KG1 (cell line): ENCODE results near the gene EVI2A.
A peak's percentile ranks its signal among the peaks of the same experiment; 100 is the strongest.
"Not testable (repeated sequence)": the region's sequence is repeated elsewhere in the genome, so short reads cannot be mapped to it uniquely, and the experiment has no call there.

Experiments
- DNase-seq: peaks from one replicate; lab custom pipeline; 2025; lab: John Stamatoyannopoulos, UW

Gene EVI2A

DNA sequence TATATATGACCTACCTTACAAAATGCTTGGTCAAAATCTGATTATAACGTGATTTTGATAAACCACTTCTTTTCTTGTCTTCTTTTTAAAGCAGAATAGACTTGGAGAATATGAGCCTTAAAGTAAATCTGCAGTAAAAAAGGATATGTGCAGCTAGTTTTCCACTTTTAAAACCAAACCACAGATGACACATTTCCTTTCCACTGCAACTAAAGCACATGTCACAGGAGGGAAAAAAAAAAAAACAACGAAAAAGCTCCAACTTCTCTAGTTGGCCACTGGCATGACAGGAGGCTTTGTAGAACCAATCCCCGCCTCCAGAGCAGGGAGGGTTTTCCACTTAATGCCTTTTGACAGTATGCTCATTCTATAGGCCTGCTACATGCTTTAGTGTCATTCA is at the start of gene EVI2A:
Gene EVI2A (minus strand): TSS at position 142 of the 400 bp plus-strand sequence. CDS start 2,609 bp downstream, outside the sequence.
- peak; percentile 78 for DNase-seq

DNA sequence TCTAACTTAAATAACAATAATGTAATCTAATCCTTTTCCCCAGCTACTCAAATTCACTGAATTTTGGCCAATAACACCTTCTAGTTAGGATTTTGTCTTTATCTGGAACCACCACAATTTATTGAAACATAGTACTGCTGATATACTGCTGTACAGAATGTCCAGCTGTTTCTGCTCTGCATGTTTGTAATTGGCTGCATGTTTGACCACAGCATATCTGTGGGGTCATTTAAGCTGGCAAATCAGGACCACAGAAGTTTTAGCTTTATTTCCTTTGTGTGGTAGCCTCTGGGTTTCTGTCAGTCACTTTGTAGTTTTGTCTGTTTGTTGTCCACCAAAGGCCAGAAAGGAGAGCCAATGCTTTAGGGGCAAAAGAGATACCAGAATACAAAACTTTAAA is 47.8 kb upstream of the EVI2A start:
- DNase-seq, result no peak

GRCh38 chr17:31366088-31366487 is 44.7 kb upstream of the EVI2A start:
- no peak for DNase-seq

- no peak for DNase-seq
These were observed 42.6 kb upstream of the EVI2A start for GRCh38 chr17:31364012-31364411.

DNA sequence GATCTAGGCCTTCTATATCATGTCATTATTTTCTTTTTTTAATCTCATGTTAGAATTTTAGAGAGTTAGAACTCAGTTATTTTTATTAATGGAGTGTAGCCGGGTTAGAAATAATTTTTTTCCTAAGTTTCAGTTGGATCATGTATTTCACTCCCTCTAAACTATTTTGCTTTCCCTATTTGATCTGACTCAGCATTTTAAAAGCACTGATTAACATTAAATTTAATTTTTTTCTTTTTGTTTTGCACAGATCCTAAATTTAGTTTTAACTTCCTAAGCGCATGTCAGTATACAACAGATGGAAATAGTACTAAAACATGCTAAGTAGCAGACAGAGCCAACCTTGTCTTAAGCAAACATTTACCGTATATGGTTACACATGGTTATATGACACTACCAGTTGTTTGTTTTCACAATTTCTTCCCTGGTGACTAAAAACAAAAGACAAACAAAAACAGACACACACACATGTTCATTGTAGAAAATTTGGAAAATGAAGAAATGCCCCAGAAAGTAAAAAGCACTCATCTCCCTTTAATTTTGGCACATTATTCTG is 36.5 kb upstream of the EVI2A start:
- DNase-seq, result no peak

DNA sequence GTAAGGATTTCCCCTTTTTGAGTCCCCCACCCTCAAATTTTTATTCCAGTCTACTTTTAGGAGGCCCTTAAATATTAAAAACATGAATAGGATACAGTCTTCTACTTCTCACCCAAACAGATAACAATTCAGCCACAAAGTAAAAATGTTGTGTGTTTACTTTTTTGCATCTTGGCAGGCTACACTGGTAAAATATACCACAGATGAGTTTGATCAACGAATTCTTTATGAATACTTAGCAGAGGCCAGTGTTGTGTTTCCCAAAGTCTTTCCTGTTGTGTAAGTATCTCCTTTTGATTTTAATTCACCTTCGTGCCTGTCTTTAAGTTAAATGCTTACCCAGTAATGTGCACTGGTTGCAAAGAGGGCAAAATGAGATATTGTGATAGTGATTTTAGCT is 35.7 kb upstream of the EVI2A start:
- no peak for DNase-seq

GRCh38 chr17:31355935-31356334 is 34.5 kb upstream of the EVI2A start:
- no peak for DNase-seq

DNA sequence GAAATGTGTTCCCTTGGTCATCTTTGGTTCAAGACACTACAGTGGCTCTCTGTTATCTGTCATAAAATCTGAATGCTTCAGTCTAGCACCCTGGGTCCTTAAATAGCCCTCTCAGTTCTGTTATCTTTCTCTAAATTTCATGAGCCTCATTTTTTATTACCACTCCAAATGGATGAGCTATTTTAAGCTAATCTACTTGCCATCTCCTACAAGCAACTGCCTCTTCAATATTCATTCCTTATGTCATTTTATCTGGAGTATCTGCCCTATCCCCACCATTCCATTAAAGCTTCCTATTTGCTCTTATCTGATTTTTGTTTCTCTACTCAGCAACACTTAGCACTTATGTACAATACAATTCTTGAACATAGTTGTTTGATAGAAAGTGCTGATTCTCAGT is 28.0 kb upstream of the EVI2A start:
- DNase-seq, result no peak

GRCh38 chr17:31345191-31345747 is 23.8 kb upstream of the EVI2A start:
- not testable (repeated sequence) for DNase-seq

GRCh38 chr17:31339906-31340661 is 18.7 kb upstream of the EVI2A start:
- DNase-seq, result no peak

DNA sequence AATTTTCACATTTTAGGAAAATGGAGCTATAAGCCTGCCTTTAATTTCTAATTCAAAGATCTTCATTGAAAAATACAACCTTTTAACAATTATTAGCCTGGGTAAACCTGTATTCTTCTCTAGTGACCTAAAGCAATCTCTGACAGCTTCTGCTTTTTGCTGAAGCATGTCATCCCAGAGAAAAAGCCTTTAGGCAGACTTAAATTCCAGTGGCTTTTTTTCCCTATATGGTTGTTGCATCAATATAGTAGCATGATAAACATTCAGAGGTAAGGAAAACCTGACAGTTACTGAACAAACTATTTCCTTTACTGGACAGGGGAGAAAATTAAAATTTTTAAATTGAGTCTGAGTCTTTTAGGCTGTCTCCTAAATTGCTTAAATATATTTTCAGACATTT is 7.8 kb upstream of the EVI2A start:
- no peak for DNase-seq

GRCh38 chr17:31328160-31328535 is 6.7 kb upstream of the EVI2A start:
- DNase-seq, result no peak

- DNase-seq, result no peak
These were observed 6.2 kb upstream of the EVI2A start for GRCh38 chr17:31327534-31328159.

DNA sequence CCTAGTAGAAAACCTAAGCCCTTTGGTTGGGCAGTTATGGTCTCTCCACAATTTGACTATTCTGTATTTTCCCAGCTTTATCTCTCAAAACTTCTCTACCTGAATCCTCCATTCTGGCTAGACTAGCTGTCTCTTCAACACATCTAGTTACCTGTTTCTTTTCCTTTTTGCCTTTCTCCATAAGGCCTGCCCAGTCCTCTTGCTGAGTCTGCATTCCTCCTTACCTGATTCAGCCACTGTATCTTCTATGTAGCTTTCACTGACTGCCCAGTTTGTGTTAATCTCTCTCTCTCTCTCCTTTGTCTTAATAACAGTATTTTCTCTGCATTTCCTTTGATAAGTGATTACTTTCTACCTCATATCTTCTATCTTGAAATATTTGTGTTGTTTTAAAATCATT is 2.1 kb upstream of the EVI2A start:
- no peak for DNase-seq

GRCh38 chr17:31321966-31322365 is 544 bp upstream of the EVI2A start:
- DNase-seq, result no peak

- no peak for DNase-seq
These were observed 631 bp downstream of the EVI2A start for GRCh38 chr17:31320791-31321190.

GRCh38 chr17:31320241-31320640 is 1.2 kb downstream of the EVI2A start:
- DNase-seq, result no peak

DNA sequence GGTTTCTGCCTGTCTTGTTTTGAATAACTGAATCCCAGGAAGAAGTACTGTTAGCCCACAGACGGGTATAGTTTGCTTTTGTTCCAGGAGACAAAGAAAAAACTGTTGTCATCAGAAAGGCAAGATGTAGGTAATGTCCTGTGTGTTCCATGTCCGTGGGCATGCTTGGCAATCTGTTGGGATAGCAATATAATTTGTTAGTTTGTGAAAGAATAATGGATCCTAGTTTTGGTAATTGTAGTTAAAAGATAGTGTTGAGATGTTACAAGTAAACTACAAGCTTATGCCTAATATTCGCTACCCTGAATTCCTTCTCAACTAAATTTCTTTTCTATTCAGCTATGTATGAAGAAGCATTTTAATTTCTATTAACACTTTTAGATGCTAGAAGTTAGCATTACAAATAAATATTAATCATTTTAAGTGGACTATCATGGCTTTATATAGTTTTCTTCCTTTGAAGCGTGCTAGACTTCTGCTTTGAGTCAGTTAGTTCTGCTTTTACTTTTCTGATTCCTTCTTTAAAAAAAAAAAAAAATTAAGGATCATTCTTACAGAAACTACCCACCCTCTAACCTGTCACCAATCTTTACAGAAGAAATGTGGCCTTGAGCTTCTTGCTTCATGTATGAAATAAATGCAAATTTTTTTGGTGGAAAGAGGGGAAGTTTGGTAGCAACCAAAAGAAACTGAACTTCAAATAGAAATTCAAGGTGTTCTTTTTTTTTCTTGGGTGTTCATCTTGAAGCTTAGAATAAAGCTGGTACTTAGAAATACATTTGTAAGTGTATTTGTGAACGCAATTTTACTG is 2.4 kb downstream of the EVI2A start:
- peak; percentile 24 for DNase-seq

- peak; percentile 35 for DNase-seq
These were observed 3.1 kb downstream of the EVI2A start for GRCh38 chr17:31318298-31318801.

GRCh38 chr17:31314782-31315100 is 6.7 kb downstream of the EVI2A start:
- DNase-seq, result no peak

DNA sequence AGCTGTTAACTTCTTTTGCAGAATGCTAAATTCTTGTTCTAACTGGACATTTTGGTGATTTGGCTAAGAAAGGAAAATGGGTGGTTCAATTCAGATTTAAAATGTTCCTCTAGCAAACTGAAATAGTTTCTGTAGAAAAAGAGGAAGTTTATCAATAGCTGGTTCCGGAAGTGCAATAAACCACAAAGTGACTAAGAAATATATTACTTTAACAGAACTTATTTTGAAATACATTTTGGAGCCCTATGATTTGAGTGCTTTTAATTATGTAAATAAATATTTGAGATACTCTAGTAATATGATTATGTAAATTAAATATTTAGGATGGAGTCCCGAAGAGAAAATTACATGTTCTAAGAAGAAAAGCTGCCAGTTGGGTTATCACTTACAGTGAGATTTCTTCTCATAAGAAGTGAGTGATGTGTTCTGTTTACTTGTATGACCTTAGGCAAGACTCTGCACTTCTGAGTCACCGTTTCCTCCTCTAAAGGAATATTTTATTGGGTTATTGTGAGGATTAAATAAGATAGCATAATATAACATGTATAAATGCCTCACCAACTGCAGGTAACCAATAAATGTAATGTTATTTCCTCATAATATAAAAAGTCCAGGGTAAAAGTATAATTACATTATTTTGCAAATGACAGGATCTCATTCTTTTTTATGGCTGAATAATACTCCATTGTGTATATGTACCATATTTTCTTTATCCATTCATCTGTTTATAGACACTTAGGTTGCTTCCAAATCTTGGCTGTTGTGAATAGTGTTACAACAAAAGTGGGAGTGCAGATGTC is 7.2 kb downstream of the EVI2A start, which contains the start of gene EVI2B:
Gene EVI2B (minus strand): TSS at position 73 of the 800 bp plus-strand sequence. CDS start 8,445 bp downstream, outside the sequence.
- peak; percentile 81 for DNase-seq
